Measurements from ENCODE around the gene ALPK3. TPM values are rescaled to one million over a fixed set of nuclear protein-coding genes. Genes with fewer than 3 reads are reported as not detected.
A peak's percentile ranks its signal among the peaks of the same experiment; 100 is the strongest.
"Not testable (repeated sequence)": the region's sequence is repeated elsewhere in the genome, so short reads cannot be mapped to it uniquely, and the experiment has no call there.

Gene ALPK3
- total RNA-seq, 2 experiments from 2014 or later = 0.18 to 0.24 TPM

- H3K27ac Mint-ChIP-seq = no peak overlapping the region
- no peak for ATAC-seq
- ChIA-PET CTCF (no interaction called here), POLR2A (no interaction called here)
- H3K36me3 Mint-ChIP-seq (ENCODE audit: low read depth) = no peaks in the 10 kb centered on the region
- DNase-seq = no peak
- H3K27me3 Mint-ChIP-seq (ENCODE audit: low read depth) = peaks cover 2% of the 10 kb centered on the region
- no peaks in the 10 kb centered on the region for H3K4me1 Mint-ChIP-seq (ENCODE audit: low read depth)
- H3K9me3 Mint-ChIP-seq (ENCODE audit: insufficient read depth) = no peaks in the 10 kb centered on the region
- no peak overlapping the region for H3K4me3 Mint-ChIP-seq
These were observed 54.4 kb downstream of the ALPK3 start for GRCh38 chr15:84871428-84871985.

GRCh38 chr15:84872009-84872910 lies 55.1 kb downstream of the ALPK3 start:
- CTCF ChIA-PET = no interaction called here
- Mint-ChIP-seq H3K4me1 (ENCODE audit: low read depth) (peaks cover 1% of the 10 kb centered on the region), H3K4me3 (no peak overlapping the region), H3K27ac (no peak overlapping the region), H3K36me3 (ENCODE audit: low read depth) (no peaks in the 10 kb centered on the region), H3K27me3 (ENCODE audit: low read depth) (peaks cover 2% of the 10 kb centered on the region), H3K9me3 (ENCODE audit: insufficient read depth) (no peaks in the 10 kb centered on the region)
- ATAC-seq (no peak), DNase-seq (no peak)
- POLR2A ChIA-PET = no interaction called here

- peaks cover 2% of the 10 kb centered on the region for H3K27me3 Mint-ChIP-seq (ENCODE audit: low read depth)
- DNase-seq = no peak
- H3K4me3 Mint-ChIP-seq = no peak overlapping the region
- ATAC-seq = no peak
- CTCF ChIA-PET = no interaction called here
- H3K36me3 Mint-ChIP-seq (ENCODE audit: low read depth) = no peaks in the 10 kb centered on the region
- H3K4me1 Mint-ChIP-seq (ENCODE audit: low read depth) = peaks cover 2% of the 10 kb centered on the region
- no peaks in the 10 kb centered on the region for H3K9me3 Mint-ChIP-seq (ENCODE audit: insufficient read depth)
- POLR2A ChIA-PET = no interaction called here
- no peak overlapping the region for H3K27ac Mint-ChIP-seq
These were observed 56.8 kb downstream of the ALPK3 start for GRCh38 chr15:84873997-84874396.

- Mint-ChIP-seq H3K27ac (no peak overlapping the region), H3K27me3 (ENCODE audit: low read depth) (peaks cover 5% of the 10 kb centered on the region), H3K4me3 (no peak overlapping the region), H3K4me1 (ENCODE audit: low read depth) (peaks cover 2% of the 10 kb centered on the region), H3K9me3 (ENCODE audit: insufficient read depth) (no peaks in the 10 kb centered on the region), H3K36me3 (ENCODE audit: low read depth) (no peaks in the 10 kb centered on the region)
- ATAC-seq (no peak), DNase-seq (no peak)
- ChIA-PET POLR2A (no interaction called here), CTCF (no interaction called here)
These were observed 58.0 kb downstream of the ALPK3 start for GRCh38 chr15:84874981-84875699.

GRCh38 chr15:84876269-84876668 lies 59.1 kb downstream of the ALPK3 start:
- Mint-ChIP-seq H3K27ac (no peak overlapping the region), H3K4me1 (ENCODE audit: low read depth) (peaks cover 2% of the 10 kb centered on the region), H3K9me3 (ENCODE audit: insufficient read depth) (no peaks in the 10 kb centered on the region), H3K27me3 (ENCODE audit: low read depth) (peaks cover 5% of the 10 kb centered on the region), H3K36me3 (ENCODE audit: low read depth) (no peaks in the 10 kb centered on the region), H3K4me3 (no peak overlapping the region)
- ATAC-seq = no peak
- ChIA-PET CTCF (interaction anchor here (1.1 to 2.6 kb wide), 3 partner anchors 278 to 300 kb away, joined by 3 to 24 read pairs (median 3); no protein-coding TSS in a partner anchor), POLR2A (no interaction called here)
- no peak for DNase-seq

DNA sequence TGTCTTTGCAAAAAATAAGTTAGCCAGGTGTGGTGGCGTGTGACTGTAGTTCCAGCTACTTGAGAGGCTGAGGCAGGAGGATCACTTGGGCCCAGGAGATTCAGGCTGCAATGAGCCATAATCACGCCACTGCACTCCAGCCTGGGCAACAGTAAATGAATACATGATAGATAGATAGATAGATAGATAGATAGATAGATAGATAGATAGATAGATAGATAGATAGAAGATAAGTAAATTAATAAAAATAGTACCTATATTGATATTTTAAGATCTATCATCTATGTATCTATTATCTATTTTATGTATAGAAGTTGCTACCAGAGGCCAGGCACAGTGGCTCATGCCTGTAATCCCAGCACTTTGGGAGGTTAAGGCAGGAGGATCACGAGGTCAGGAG lies 60.5 kb downstream of the ALPK3 start:
- ATAC-seq, POLR2A ChIA-PET: not testable (repeated sequence)
- CTCF ChIA-PET = interaction anchor here (0.7 to 2.6 kb wide), 18 partner anchors 7 to 307 kb away, joined by 3 to 24 read pairs (median 4); partner anchors contain the start of genes WDR73 and ZSCAN2

GRCh38 chr15:84878504-84878903 lies 61.3 kb downstream of the ALPK3 start:
- H3K36me3 Mint-ChIP-seq (ENCODE audit: low read depth) = no peaks in the 10 kb centered on the region
- no peaks in the 10 kb centered on the region for H3K9me3 Mint-ChIP-seq (ENCODE audit: insufficient read depth)
- DNase-seq (peak; percentile 74), ATAC-seq (peak; percentile 82)
- H3K27ac Mint-ChIP-seq = no peak overlapping the region
- peaks cover 3% of the 10 kb centered on the region for H3K27me3 Mint-ChIP-seq (ENCODE audit: low read depth)
- peaks cover 2% of the 10 kb centered on the region for H3K4me1 Mint-ChIP-seq (ENCODE audit: low read depth)
- ChIA-PET POLR2A (no interaction called here), CTCF (interaction anchor here (0.7 to 2.6 kb wide), 19 partner anchors 8 to 308 kb away, joined by 3 to 24 read pairs (median 4); partner anchors contain the start of genes WDR73 and ZSCAN2)
- H3K4me3 Mint-ChIP-seq = no peak overlapping the region

More for the DNA sequence above, 60.5 kb downstream of the ALPK3 start:
- H3K4me1 Mint-ChIP-seq (ENCODE audit: low read depth); H3K4me3 Mint-ChIP-seq; H3K27ac Mint-ChIP-seq; H3K36me3 Mint-ChIP-seq (ENCODE audit: low read depth); H3K9me3 Mint-ChIP-seq (ENCODE audit: insufficient read depth); DNase-seq; H3K27me3 Mint-ChIP-seq (ENCODE audit: low read depth): not testable (repeated sequence)

DNA sequence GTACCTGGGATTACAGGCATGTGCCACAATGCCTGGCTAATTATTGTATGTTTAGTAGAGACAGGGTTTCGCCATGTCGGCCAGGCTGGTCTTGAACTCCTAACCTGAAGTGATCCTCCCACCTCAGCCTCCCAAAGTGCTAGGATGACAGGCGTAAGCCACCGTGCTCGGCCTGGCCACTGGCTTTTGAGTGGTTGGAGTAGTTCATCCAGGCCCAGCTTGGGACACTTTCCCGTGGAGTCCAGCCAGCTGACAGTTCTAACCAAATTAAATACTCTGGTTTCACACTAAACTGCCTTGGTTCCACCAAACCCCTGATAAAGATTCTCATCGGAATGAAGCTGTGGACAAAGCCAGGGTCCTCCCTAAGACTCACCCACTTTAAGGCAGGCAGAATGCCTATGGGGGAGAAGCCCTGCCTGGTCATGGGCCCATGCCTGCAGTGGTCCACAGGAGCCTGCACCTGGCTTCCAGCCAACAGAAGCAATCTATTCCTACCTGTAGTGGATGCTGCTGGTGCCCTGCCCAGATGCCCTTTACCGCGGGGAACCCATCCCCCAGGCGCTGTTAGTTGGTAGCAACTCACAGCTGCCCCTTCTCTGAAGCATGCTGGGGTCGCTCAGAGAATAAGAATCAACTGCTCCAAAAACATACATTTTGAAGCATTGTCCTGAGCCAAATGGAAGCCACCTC lies 62.1 kb downstream of the ALPK3 start:
- H3K27ac Mint-ChIP-seq = no peak overlapping the region
- ChIA-PET POLR2A (no interaction called here), CTCF (interaction anchor here (0.8 to 2.6 kb wide), 11 partner anchors 39 to 308 kb away, joined by 3 to 24 read pairs (median 5); partner anchors contain the start of gene WDR73)
- DNase-seq (no peak), ATAC-seq (no peak)
- H3K4me1 Mint-ChIP-seq (ENCODE audit: low read depth) = peaks cover 2% of the 10 kb centered on the region
- H3K9me3 Mint-ChIP-seq (ENCODE audit: insufficient read depth) = no peaks in the 10 kb centered on the region
- no peaks in the 10 kb centered on the region for H3K36me3 Mint-ChIP-seq (ENCODE audit: low read depth)
- H3K27me3 Mint-ChIP-seq (ENCODE audit: low read depth) = peaks cover 3% of the 10 kb centered on the region
- H3K4me3 Mint-ChIP-seq = no peak overlapping the region

DNA sequence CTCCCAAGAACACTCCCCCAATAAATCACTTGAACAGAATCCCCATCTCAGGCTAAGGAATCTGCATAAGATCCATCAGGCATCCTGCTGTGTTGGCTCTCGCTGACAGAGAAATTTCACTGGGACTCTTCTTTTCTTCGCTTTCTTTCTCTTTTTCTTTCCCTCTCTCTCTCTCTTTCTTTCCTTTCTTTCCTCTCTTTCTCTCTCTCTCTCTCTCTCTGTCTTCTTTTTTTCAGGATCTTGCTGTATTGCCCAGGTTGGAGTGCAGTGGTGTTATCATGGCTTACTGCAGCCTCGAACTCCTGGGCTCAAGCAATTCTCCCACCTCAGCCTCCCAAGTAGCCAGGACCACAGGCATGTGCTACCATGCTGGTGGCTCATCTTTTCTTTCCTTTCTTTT lies 62.9 kb downstream of the ALPK3 start:
- H3K4me1 Mint-ChIP-seq (ENCODE audit: low read depth) = peaks cover 2% of the 10 kb centered on the region
- no peaks in the 10 kb centered on the region for H3K36me3 Mint-ChIP-seq (ENCODE audit: low read depth)
- H3K27ac Mint-ChIP-seq = no peak overlapping the region
- POLR2A ChIA-PET = no interaction called here
- H3K9me3 Mint-ChIP-seq (ENCODE audit: insufficient read depth) = no peaks in the 10 kb centered on the region
- no peak for ATAC-seq
- no peak overlapping the region for H3K4me3 Mint-ChIP-seq
- DNase-seq = no peak
- CTCF ChIA-PET = no interaction called here
- H3K27me3 Mint-ChIP-seq (ENCODE audit: low read depth) = peaks cover 3% of the 10 kb centered on the region

- no peaks in the 10 kb centered on the region for H3K9me3 Mint-ChIP-seq (ENCODE audit: insufficient read depth)
- no peak for DNase-seq
- H3K4me3 Mint-ChIP-seq = no peak overlapping the region
- peaks cover 3% of the 10 kb centered on the region for H3K27me3 Mint-ChIP-seq (ENCODE audit: low read depth)
- no peaks in the 10 kb centered on the region for H3K36me3 Mint-ChIP-seq (ENCODE audit: low read depth)
- POLR2A ChIA-PET = no interaction called here
- H3K27ac Mint-ChIP-seq = no peak overlapping the region
- ATAC-seq = no peak
- H3K4me1 Mint-ChIP-seq (ENCODE audit: low read depth) = peaks cover 2% of the 10 kb centered on the region
- CTCF ChIA-PET = interaction anchor here (1.3 kb wide), 1 partner anchor 47 kb away, joined by 3 read pairs; no protein-coding TSS in a partner anchor
These were observed 63.8 kb downstream of the ALPK3 start for GRCh38 chr15:84880822-84881519.

DNA sequence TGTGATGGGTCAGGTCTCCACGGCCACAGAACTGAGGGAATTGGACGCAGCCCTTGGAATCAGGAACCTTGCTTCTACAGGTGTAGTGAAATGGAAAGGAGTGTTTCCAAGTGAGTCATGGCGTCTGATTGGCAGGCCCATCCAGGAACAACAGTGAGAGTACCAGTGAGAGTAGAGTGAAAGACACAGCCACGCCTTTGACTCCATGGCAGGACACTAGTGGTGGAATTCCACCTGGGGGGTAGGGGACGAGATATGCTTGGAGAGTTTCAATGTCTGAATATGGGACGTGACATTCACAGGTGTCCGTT lies 64.3 kb downstream of the ALPK3 start:
- H3K4me3 Mint-ChIP-seq = no peak overlapping the region
- CTCF ChIA-PET = interaction anchor here (1.3 kb wide), 1 partner anchor 47 kb away, joined by 3 read pairs; no protein-coding TSS in a partner anchor

More for the DNA sequence above, 64.3 kb downstream of the ALPK3 start:
- peaks cover 3% of the 10 kb centered on the region for H3K27me3 Mint-ChIP-seq (ENCODE audit: low read depth)
- DNase-seq (no peak), ATAC-seq (no peak)
- POLR2A ChIA-PET = no interaction called here
- no peaks in the 10 kb centered on the region for H3K9me3 Mint-ChIP-seq (ENCODE audit: insufficient read depth)
- no peaks in the 10 kb centered on the region for H3K36me3 Mint-ChIP-seq (ENCODE audit: low read depth)
- no peak overlapping the region for H3K27ac Mint-ChIP-seq
- peaks cover 2% of the 10 kb centered on the region for H3K4me1 Mint-ChIP-seq (ENCODE audit: low read depth)
